ENCODE data around the gene CDH18. TPM values are rescaled to one million over a fixed set of nuclear protein-coding genes. Genes with fewer than 3 reads are reported as not detected.
A peak's percentile ranks its signal among the peaks of the same experiment; 100 is the strongest.

CDH18 gene
- total RNA-seq, 1 experiment from 2014 or later: 0.15 TPM

DNA sequence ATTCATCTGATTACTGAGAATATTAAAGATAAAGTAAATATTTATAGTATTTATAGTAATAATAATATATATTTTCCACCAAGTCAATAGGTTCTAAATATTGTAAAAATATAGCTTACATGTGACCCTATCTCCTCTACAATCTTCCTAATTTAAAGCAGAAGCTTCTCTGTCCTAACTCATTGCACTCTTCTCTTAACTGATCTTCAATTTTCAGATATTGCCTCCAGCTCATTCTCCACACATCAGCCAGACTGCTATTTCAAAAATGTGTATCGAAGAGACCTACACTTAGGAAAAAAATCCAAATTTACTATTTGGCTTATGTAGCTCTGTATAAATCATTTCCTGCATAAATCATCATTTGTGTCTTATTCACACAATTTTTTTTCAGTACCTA, 47.8 kb downstream of the CDH18 start:
- BruUV-seq (replicated peaks): no TSS peak
- no peak overlapping the region for H3K27ac ChIP-seq (ENCODE audit: low read length)
- H2AFZ ChIP-seq (ENCODE audit: low read length): no peak overlapping the region
- no peak for TF ChIP-seq EZH2phosphoT487 (IDR thresholded peaks at IDR 0.05; ENCODE audit: borderline replicate concordance, low read length)
- TF ChIP-seq, protein P1, sequence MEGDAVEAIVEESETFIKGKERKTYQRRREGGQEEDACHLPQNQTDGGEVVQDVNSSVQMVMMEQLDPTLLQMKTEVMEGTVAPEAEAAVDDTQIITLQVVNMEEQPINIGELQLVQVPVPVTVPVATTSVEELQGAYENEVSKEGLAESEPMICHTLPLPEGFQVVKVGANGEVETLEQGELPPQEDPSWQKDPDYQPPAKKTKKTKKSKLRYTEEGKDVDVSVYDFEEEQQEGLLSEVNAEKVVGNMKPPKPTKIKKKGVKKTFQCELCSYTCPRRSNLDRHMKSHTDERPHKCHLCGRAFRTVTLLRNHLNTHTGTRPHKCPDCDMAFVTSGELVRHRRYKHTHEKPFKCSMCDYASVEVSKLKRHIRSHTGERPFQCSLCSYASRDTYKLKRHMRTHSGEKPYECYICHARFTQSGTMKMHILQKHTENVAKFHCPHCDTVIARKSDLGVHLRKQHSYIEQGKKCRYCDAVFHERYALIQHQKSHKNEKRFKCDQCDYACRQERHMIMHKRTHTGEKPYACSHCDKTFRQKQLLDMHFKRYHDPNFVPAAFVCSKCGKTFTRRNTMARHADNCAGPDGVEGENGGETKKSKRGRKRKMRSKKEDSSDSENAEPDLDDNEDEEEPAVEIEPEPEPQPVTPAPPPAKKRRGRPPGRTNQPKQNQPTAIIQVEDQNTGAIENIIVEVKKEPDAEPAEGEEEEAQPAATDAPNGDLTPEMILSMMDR (conservative IDR thresholded peaks at IDR 0.05; ENCODE audit: low read depth, low read length): no peak
- TF ChIP-seq EZH2 (IDR thresholded peaks at IDR 0.05; ENCODE audit: low read length, unreplicated experiment): no peak
- no peak for ATAC-seq
- no peak overlapping the region for H3K9ac ChIP-seq (ENCODE audit: low read length)
- CTCF ChIA-PET: no interaction called here
- no peak overlapping the region for H3K4me2 ChIP-seq (ENCODE audit: low read length)
- no peaks in the 10 kb centered on the region for H3K27me3 ChIP-seq (ENCODE audit: low read length)
- POLR2A ChIA-PET (ENCODE audit: unreplicated experiment): no interaction called here
- no peaks in the 10 kb centered on the region for H3F3A ChIP-seq (ENCODE audit: low read length, unreplicated experiment)
- H3K9me3 ChIP-seq (ENCODE audit: low read length): no peaks in the 10 kb centered on the region
- no peaks in the 10 kb centered on the region for H3K4me1 ChIP-seq (ENCODE audit: insufficient read depth, low read length)
- no peak overlapping the region for H3K4me3 ChIP-seq (ENCODE audit: low read length)
- intact Hi-C loops (cut with micrococcal nuclease): no loop called here
- H3K9me2 ChIP-seq (replicated peaks; ENCODE audit: low read length): no peaks in the 10 kb centered on the region
- no peaks in the 10 kb centered on the region for H3K79me2 ChIP-seq (ENCODE audit: low read length)
- H3K36me3 ChIP-seq (ENCODE audit: low read depth, low read length): no peaks in the 10 kb centered on the region
- no peak for DNase-seq
- no peaks in the 10 kb centered on the region for H4K20me1 ChIP-seq (ENCODE audit: low read length)

- no peak overlapping the region for H2AFZ ChIP-seq (ENCODE audit: low read length)
- ChIA-PET CTCF (no interaction called here), POLR2A (ENCODE audit: unreplicated experiment) (no interaction called here)
- peaks cover 11% of the 10 kb centered on the region for H3K4me1 ChIP-seq (ENCODE audit: insufficient read depth, low read length)
- intact Hi-C loops (cut with micrococcal nuclease): no loop called here
- BruUV-seq (replicated peaks): no TSS peak
- no peaks in the 10 kb centered on the region for H3K36me3 ChIP-seq (ENCODE audit: low read depth, low read length)
- no peaks in the 10 kb centered on the region for H3K9me3 ChIP-seq (ENCODE audit: low read length)
- H4K20me1 ChIP-seq (ENCODE audit: low read length): no peaks in the 10 kb centered on the region
- H3K9me2 ChIP-seq (replicated peaks; ENCODE audit: low read length): no peaks in the 10 kb centered on the region
- ATAC-seq (no peak), DNase-seq (no peak)
- TF ChIP-seq EZH2phosphoT487 (IDR thresholded peaks at IDR 0.05; ENCODE audit: borderline replicate concordance, low read length): no peak
- TF ChIP-seq EZH2 (IDR thresholded peaks at IDR 0.05; ENCODE audit: low read length, unreplicated experiment): no peak
- TF ChIP-seq, protein P1 (conservative IDR thresholded peaks at IDR 0.05; ENCODE audit: low read depth, low read length): no peak
- no peaks in the 10 kb centered on the region for H3K79me2 ChIP-seq (ENCODE audit: low read length)
- H3K27me3 ChIP-seq (ENCODE audit: low read length): no peaks in the 10 kb centered on the region
- no peak overlapping the region for H3K4me3 ChIP-seq (ENCODE audit: low read length)
- H3F3A ChIP-seq (ENCODE audit: low read length, unreplicated experiment): no peaks in the 10 kb centered on the region
- H3K4me2 ChIP-seq (ENCODE audit: low read length): no peak overlapping the region
- no peak overlapping the region for H3K9ac ChIP-seq (ENCODE audit: low read length)
- H3K27ac ChIP-seq (ENCODE audit: low read length): no peak overlapping the region
Measured at GRCh38 chr5:19930451-19930850, 57.5 kb downstream of the CDH18 start.

GRCh38 chr5:19928562-19929421, 59.2 kb downstream of the CDH18 start:
- Histone ChIP-seq H3K4me2 (ENCODE audit: low read length) (no peak overlapping the region), H3K27me3 (ENCODE audit: low read length) (no peaks in the 10 kb centered on the region), H3K36me3 (ENCODE audit: low read depth, low read length) (no peaks in the 10 kb centered on the region), H3K79me2 (ENCODE audit: low read length) (no peaks in the 10 kb centered on the region), H2AFZ (ENCODE audit: low read length) (no peak overlapping the region), H3K9me2 (replicated peaks; ENCODE audit: low read length) (no peaks in the 10 kb centered on the region), H3K4me3 (ENCODE audit: low read length) (no peak overlapping the region), H3K4me1 (ENCODE audit: insufficient read depth, low read length) (peaks cover 11% of the 10 kb centered on the region), H3F3A (ENCODE audit: low read length, unreplicated experiment) (no peaks in the 10 kb centered on the region), H3K27ac (ENCODE audit: low read length) (peak overlapping the region; percentile 49), H4K20me1 (ENCODE audit: low read length) (no peaks in the 10 kb centered on the region), H3K9ac (ENCODE audit: low read length) (no peak overlapping the region), H3K9me3 (ENCODE audit: low read length) (no peaks in the 10 kb centered on the region)
- intact Hi-C loops (cut with micrococcal nuclease): no loop called here
- CTCF ChIA-PET: no interaction called here
- DNase-seq (peak; percentile 71), ATAC-seq (no peak)
- TF ChIP-seq, protein P1 (conservative IDR thresholded peaks at IDR 0.05; ENCODE audit: low read depth, low read length): no peak
- TF ChIP-seq EZH2phosphoT487 (IDR thresholded peaks at IDR 0.05; ENCODE audit: borderline replicate concordance, low read length) (no peak), EZH2 (IDR thresholded peaks at IDR 0.05; ENCODE audit: low read length, unreplicated experiment) (no peak)
- POLR2A ChIA-PET (ENCODE audit: unreplicated experiment): no interaction called here
- no TSS peak for BruUV-seq (replicated peaks)
